CD4-positive, alpha-beta T cell treated with Interleukin-4 for 1 hour (primary cell): Measurements from ENCODE around the gene LY9.

Experiments used
- DNase-seq, 2 donors: peaks; one replicate each; pipeline ENCODE4 v3.0.0-alpha.2; 2020 to 2022

LY9 gene

DNA sequence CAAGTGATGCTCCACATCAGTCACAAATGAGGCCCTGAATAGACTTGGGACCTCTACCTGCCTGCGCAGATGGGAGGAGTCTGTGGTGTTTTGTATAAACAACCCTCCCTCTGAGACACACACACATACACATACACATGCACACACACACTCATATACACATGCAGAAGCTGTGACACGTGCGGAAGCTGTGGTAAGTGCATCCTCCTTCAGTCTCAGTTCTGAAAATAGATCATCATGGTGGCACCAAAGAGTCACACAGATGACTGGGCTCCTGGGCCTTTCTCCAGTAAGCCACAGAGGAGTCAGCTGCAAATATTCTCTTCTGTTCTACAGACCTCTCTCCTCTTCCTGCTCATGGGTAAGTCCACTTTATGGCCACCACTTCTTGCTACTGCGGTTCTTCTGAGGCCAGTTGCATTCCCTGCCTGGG lies at the start of gene LY9:
Gene LY9, plus strand, starts transcription at position 224 of the 433 bp plus-strand sequence. Its CDS starts 14 bp downstream, at position 238.
- peak; percentile 94 to 95 for DNase-seq

- no peak for DNase-seq
Observed at GRCh38 chr1:160746836-160747500, 49.0 kb upstream of the LY9 start.

GRCh38 chr1:160747717-160748116 lies 48.3 kb upstream of the LY9 start:
- DNase-seq = no peak

GRCh38 chr1:160748181-160748877 lies 47.6 kb upstream of the LY9 start:
- no peak for DNase-seq

- no peak for DNase-seq
Observed at GRCh38 chr1:160748878-160749269, 47.1 kb upstream of the LY9 start.

GRCh38 chr1:160750608-160751007 lies 45.4 kb upstream of the LY9 start:
- no peak for DNase-seq

- no peak for DNase-seq
Observed at GRCh38 chr1:160752406-160752805, 43.6 kb upstream of the LY9 start.

GRCh38 chr1:160752924-160753323 lies 43.0 kb upstream of the LY9 start:
- no peak for DNase-seq

- DNase-seq = no peak
Observed at GRCh38 chr1:160753594-160753993, 42.4 kb upstream of the LY9 start.

GRCh38 chr1:160755461-160755860 lies 40.5 kb upstream of the LY9 start:
- no peak for DNase-seq

GRCh38 chr1:160755911-160756848 lies 39.8 kb upstream of the LY9 start:
- peak; percentile 40 to 64 for DNase-seq

DNA sequence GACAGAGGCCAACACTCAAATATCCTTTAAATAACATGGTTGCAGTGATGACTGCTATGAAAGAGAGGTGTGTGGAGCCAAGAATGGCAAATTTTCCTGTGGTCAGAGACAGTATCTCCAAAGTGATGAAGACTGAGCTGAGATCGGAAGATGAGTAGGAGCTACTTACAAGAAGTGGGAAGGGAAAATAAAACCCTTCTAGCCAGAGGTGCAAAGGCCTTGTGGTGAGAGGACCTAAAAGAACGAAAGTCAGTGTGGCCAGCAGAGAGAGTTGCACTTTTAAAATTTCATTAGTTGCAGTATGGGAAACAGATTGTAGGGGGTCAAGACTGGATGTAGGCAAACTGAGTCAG lies 39.1 kb upstream of the LY9 start:
- DNase-seq = no peak

- DNase-seq = no peak
Observed at GRCh38 chr1:160758521-160758920, 37.5 kb upstream of the LY9 start.

- no peak for DNase-seq
Observed at GRCh38 chr1:160759740-160760139, 36.2 kb upstream of the LY9 start.

DNA sequence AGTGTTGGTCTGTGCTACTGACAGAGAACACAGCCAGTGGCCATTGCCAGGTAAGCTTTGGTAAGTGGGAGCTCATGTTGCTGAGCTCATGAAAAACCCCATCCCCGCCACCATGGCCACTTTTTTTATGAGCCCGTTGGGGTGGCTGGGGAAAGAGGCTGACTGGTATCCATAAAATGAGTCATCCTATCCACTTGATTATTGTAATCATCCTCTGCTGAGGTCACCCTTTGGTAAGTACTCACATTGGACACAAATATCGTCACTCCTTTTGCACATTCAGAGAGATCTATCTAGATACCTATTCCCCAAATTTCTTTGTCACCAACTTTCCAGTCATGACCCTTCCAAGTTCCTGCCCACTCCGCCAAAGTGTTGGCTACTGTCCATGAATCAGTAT lies 34.9 kb upstream of the LY9 start:
- DNase-seq = no peak

GRCh38 chr1:160761886-160762285 lies 34.1 kb upstream of the LY9 start:
- no peak for DNase-seq

GRCh38 chr1:160763993-160764392 lies 32.0 kb upstream of the LY9 start:
- no peak for DNase-seq

GRCh38 chr1:160767395-160768294 lies 28.3 kb upstream of the LY9 start:
- peak; percentile 32 to 48 for DNase-seq

DNA sequence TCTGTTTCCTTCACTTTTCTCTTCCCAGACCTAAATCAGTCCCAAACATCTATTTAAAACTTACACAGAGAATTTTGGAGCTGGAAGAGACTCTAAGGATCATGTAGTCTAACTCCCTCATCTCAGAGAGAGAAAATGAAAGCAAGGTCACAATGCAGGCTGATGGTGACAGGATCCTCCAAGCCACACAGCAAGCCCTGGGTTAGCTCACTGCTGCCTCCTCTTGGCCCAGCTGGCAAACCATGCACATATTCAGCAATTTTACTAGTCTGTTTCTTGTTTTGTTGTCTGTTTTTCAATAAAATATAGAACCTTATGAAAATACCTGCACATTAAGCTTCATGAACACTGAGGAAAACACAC lies 27.7 kb upstream of the LY9 start:
- DNase-seq = peak; percentile 89 to 91

- no peak for DNase-seq
Observed at GRCh38 chr1:160772331-160772730, 23.6 kb upstream of the LY9 start.

GRCh38 chr1:160773093-160773492 lies 22.9 kb upstream of the LY9 start:
- DNase-seq = no peak

- DNase-seq = no peak
Observed at GRCh38 chr1:160774886-160775719, 20.9 kb upstream of the LY9 start.
